IMR-90 (cell line): ENCODE results near the gene MAPKAP1. TPM values are rescaled to one million over a fixed set of nuclear protein-coding genes. Genes with fewer than 3 reads are reported as not detected.

Experiments used
- ATAC-seq: fragments of 200-7000 bp; cut with Tn5 transposase; 2 replicates; pipeline ENCODE4 v1.9.1; 2020; ENCODE audit warnings: low read depth, mild to moderate bottlenecking, moderate library complexity
- BruUV-seq: library from RNA; stranded (reverse); fragments of 400-500 nt; replicated peaks from 2 replicates; lab custom pipeline; 2021; lab: Mats Ljungman, UMichigan
- CTCF ChIA-PET: fragments of 300-600 bp; formaldehyde crosslinking; extraction: SDS; loops from one replicate; lab custom pipeline; 2021; ENCODE audit warnings: antibody characterized with exemption; lab: Yijun Ruan, JAX
- POLR2A ChIA-PET: fragments of 300-600 bp; sonication (Branson Sonifier 250); formaldehyde crosslinking; loops from one replicate; lab custom pipeline; 2022; ENCODE audit warnings: antibody characterized with exemption; ENCODE audit not compliant: unreplicated experiment; lab: Charles Lee
- DNase-seq: peaks from one replicate; pipeline ENCODE4 v3.0.0; 2013
- H2AFZ ChIP-seq: replicated peaks from 2 replicates; pipeline ENCODE3; 2013; ENCODE audit warnings: low read length, mild to moderate bottlenecking; ENCODE audit not compliant: poor library complexity
- H2AK5ac ChIP-seq: 2 replicates; pipeline ENCODE4 v1.6.1; 2013; ENCODE audit warnings: low read depth, low read length, inconsistent platforms
- H2AK9ac ChIP-seq: replicated peaks from 2 replicates; pipeline ENCODE3; 2013; ENCODE audit warnings: mild to moderate bottlenecking, low read depth, low read length, moderate library complexity; ENCODE audit not compliant: poor library complexity
- H2BK120ac ChIP-seq: 2 replicates; pipeline ENCODE4 v1.6.1; 2013; ENCODE audit warnings: low read depth, low read length, inconsistent platforms
- H2BK15ac ChIP-seq: 3 replicates; pipeline ENCODE4 v1.6.1; 2013; ENCODE audit warnings: low read depth, low read length, inconsistent platforms
- H2BK20ac ChIP-seq: 2 replicates; pipeline ENCODE4 v1.6.1; 2013; ENCODE audit warnings: low read depth, mild to moderate bottlenecking, inconsistent platforms, low read length, moderate library complexity
- H2BK5ac ChIP-seq: 2 replicates; pipeline ENCODE4 v1.6.1; 2013; ENCODE audit warnings: mild to moderate bottlenecking, low read depth, low read length, inconsistent platforms; ENCODE audit not compliant: poor library complexity, severe bottlenecking
- H3K14ac ChIP-seq: replicated peaks from 2 replicates; pipeline ENCODE4 v1.6.1; 2013; ENCODE audit warnings: low read depth, low read length, inconsistent platforms
- H3K18ac ChIP-seq: 2 replicates; pipeline ENCODE4 v1.6.1; 2013; ENCODE audit warnings: low read depth, low read length, control low read depth
- H3K23ac ChIP-seq: 2 replicates; pipeline ENCODE4 v1.6.1; 2013; ENCODE audit warnings: low read depth, low read length, inconsistent platforms
- H3K27ac ChIP-seq: 2 replicates; pipeline ENCODE4 v1.5.1; 2013; ENCODE audit warnings: mild to moderate bottlenecking, control low read depth, low read length; ENCODE audit not compliant: insufficient read depth
- H3K27me3 ChIP-seq: 2 replicates; pipeline ENCODE4 v1.6.1; 2013; ENCODE audit warnings: low read length; ENCODE audit not compliant: control insufficient read depth, insufficient read depth
- H3K36me3 ChIP-seq: 2 replicates; pipeline ENCODE4 v1.6.1; 2013; ENCODE audit warnings: low read length, mixed read lengths; ENCODE audit not compliant: control insufficient read depth, insufficient read depth
- H3K4ac ChIP-seq: 2 replicates; pipeline ENCODE4 v1.6.1; 2013; ENCODE audit warnings: low read depth, low read length, inconsistent platforms
- H3K4me1 ChIP-seq: 2 replicates; pipeline ENCODE4 v1.6.1; 2013; ENCODE audit warnings: low read length, mixed read lengths; ENCODE audit not compliant: control insufficient read depth, insufficient read depth
- H3K4me2 ChIP-seq: 2 replicates; pipeline ENCODE4 v1.6.1; 2013; ENCODE audit warnings: low read depth, mild to moderate bottlenecking, control low read depth, low read length, moderate library complexity
- H3K4me3 ChIP-seq: 2 replicates; pipeline ENCODE4 v1.5.1; 2013; ENCODE audit warnings: low read depth, mild to moderate bottlenecking, control low read depth, low read length, moderate library complexity; ENCODE audit not compliant: insufficient read depth
- H3K56ac ChIP-seq: 2 replicates; pipeline ENCODE4 v1.6.1; 2013; ENCODE audit warnings: low read length, inconsistent platforms; ENCODE audit not compliant: insufficient read depth; ENCODE audit errors: extremely low read depth
- H3K79me1 ChIP-seq, 2 experiments: 2 replicates each; pipeline ENCODE4 v1.6.1; 2013; ENCODE audit warnings: low read length in 2 of 2, inconsistent platforms in 1 of 2, low read depth in 1 of 2
- H3K9ac ChIP-seq: 2 replicates; pipeline ENCODE4 v1.6.1; 2013; ENCODE audit warnings: low read depth, low read length, control low read depth
- H3K9me1 ChIP-seq: 2 replicates; pipeline ENCODE4 v1.6.1; 2013; ENCODE audit warnings: low read length, inconsistent platforms; ENCODE audit not compliant: insufficient read depth
- H3K9me3 ChIP-seq: 2 replicates; pipeline ENCODE4 v1.6.1; 2013; ENCODE audit warnings: low read length; ENCODE audit not compliant: control insufficient read depth, insufficient read depth
- H4K20me1 ChIP-seq: 2 replicates; pipeline ENCODE4 v1.6.1; 2013; ENCODE audit warnings: low read length, inconsistent platforms; ENCODE audit not compliant: insufficient read depth
- H4K5ac ChIP-seq: 2 replicates; pipeline ENCODE4 v1.6.1; 2013; ENCODE audit warnings: mild to moderate bottlenecking, low read depth, low read length, control low read depth
- H4K8ac ChIP-seq, 2 experiments: 2 replicates each; pipeline ENCODE4 v1.6.1; 2013; ENCODE audit warnings: low read depth in 2 of 2, low read length in 2 of 2, control low read depth in 1 of 2, inconsistent platforms in 1 of 2
- H4K91ac ChIP-seq: 2 replicates; pipeline ENCODE4 v1.6.1; 2013; ENCODE audit warnings: low read depth, low read length, inconsistent platforms; ENCODE audit not compliant: insufficient read depth
- BHLHE40 ChIP-seq: fragments of 150-350 bp; IDR thresholded peaks from 2 replicates; pipeline ENCODE4 v1.6.1; 2016; ENCODE audit warnings: mild to moderate bottlenecking, low read depth, low read length
- FOS ChIP-seq: fragments of 150-350 bp; IDR thresholded peaks from 2 replicates; pipeline ENCODE4 v1.6.1; 2016; ENCODE audit warnings: low read depth, low read length
- MAZ ChIP-seq: IDR thresholded peaks from 2 replicates; pipeline ENCODE4 v1.6.1; 2012; ENCODE audit warnings: low read depth, mild to moderate bottlenecking, low read length, improper control_type of control experiment, moderate library complexity, borderline replicate concordance
- MXI1 ChIP-seq: IDR thresholded peaks from 2 replicates; pipeline ENCODE4 v1.6.1; 2012; ENCODE audit warnings: low read depth, mild to moderate bottlenecking, low read length, moderate library complexity, borderline replicate concordance
- POLR2A ChIP-seq: IDR thresholded peaks from 2 replicates; pipeline ENCODE4 v1.6.1; 2012; ENCODE audit warnings: mild to moderate bottlenecking, low read depth, low read length
- RCOR1 ChIP-seq: IDR thresholded peaks from 2 replicates; pipeline ENCODE4 v1.6.1; 2012; ENCODE audit warnings: mild to moderate bottlenecking, low read length, improper control_type of control experiment; ENCODE audit not compliant: insufficient replicate concordance
- SMC3 ChIP-seq: fragments of 150-350 bp; IDR thresholded peaks from 2 replicates; pipeline ENCODE4 v1.6.1; 2016; ENCODE audit warnings: low read depth, mild to moderate bottlenecking, antibody characterized with exemption, low read length, moderate library complexity
- WGBS, 2 experiments: methylation state at CpG; one replicate each; pipeline versions ENCODE4 v1.1.5 to v1.1.7; 2013; ENCODE audit warnings: missing lambda C conversion rate in 2 of 2; ENCODE audit not compliant: insufficient read length in 1 of 2; ENCODE audit errors: extremely low coverage in 2 of 2; 5-methylcytosine and 5-hydroxymethylcytosine counted together
- dilution Hi-C: fragments of 300-500 bp; cut with HindIII; formaldehyde crosslinking; loops from one replicate; pipeline ENCODE4 v1.14.3; 2018; ENCODE audit warnings: low sequenced_read_pairs; ENCODE audit not compliant: unreplicated experiment
- in situ Hi-C: fragments of 300-500 bp; cut with MboI; formaldehyde crosslinking; loops from 3 replicates; pipeline ENCODE4 v1.14.3; 2019; ENCODE audit warnings: low sequenced_read_pairs, inconsistent platforms, mixed read lengths
- intact Hi-C: fragments of 100-400 bp; cut with micrococcal nuclease; formaldehyde crosslinking; loops from 2 replicates; pipeline ENCODE4 v1.10.0; 2022
- polyA plus RNA-seq, 3 experiments: library from polyadenylated mRNA; depleted of rRNA; stranded (reverse); fragments of >200 nt; gene quantifications; 2 replicates each; pipeline ENCODE4 v1.2.3, GENCODE V29; 2012; ENCODE audit warnings: low replicate concordance in 1 of 3
- total RNA-seq: library from RNA; depleted of rRNA; stranded (reverse); fragments of >200 nt; gene quantifications from 2 replicates; pipeline ENCODE4 v1.2.3, GENCODE V29; 2012
- TF ChIP-seq, protein P1 (sequence below): conservative IDR thresholded peaks from 2 replicates; pipeline ENCODE4 v1.5.1; 2012; ENCODE audit warnings: mild to moderate bottlenecking, low read depth, low read length, improper control_type of control experiment

Gene MAPKAP1
- total and polyA plus RNA-seq, 2 of the 4 experiments (the other 2 are of a cell fraction) = 87.2 to 158 TPM

GRCh38 chr9:125425901-125426515 lies 281.0 kb downstream of the MAPKAP1 start:
- no peak overlapping the region for H2BK120ac ChIP-seq
- BruUV-seq = no TSS peak
- H3K9me1 ChIP-seq = no peaks in the 10 kb centered on the region; the same call in 1 of the 2 replicates
- WGBS, 2 experiments = 99% methylated on average over 11 of the region's 14 CpGs; no CpG with 5 or more reads in 1 of the 2 experiments
- TF ChIP-seq, protein P1, sequence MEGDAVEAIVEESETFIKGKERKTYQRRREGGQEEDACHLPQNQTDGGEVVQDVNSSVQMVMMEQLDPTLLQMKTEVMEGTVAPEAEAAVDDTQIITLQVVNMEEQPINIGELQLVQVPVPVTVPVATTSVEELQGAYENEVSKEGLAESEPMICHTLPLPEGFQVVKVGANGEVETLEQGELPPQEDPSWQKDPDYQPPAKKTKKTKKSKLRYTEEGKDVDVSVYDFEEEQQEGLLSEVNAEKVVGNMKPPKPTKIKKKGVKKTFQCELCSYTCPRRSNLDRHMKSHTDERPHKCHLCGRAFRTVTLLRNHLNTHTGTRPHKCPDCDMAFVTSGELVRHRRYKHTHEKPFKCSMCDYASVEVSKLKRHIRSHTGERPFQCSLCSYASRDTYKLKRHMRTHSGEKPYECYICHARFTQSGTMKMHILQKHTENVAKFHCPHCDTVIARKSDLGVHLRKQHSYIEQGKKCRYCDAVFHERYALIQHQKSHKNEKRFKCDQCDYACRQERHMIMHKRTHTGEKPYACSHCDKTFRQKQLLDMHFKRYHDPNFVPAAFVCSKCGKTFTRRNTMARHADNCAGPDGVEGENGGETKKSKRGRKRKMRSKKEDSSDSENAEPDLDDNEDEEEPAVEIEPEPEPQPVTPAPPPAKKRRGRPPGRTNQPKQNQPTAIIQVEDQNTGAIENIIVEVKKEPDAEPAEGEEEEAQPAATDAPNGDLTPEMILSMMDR = no peak
- TF ChIP-seq SMC3 (no peak), MAZ (no peak), BHLHE40 (no peak), RCOR1 (no peak), FOS (no peak), MXI1 (no peak), POLR2A (no peak)
- H3K27me3 ChIP-seq = no peaks in the 10 kb centered on the region; the same call in 1 of the 2 replicates
- H3K18ac ChIP-seq = no peak overlapping the region
- no peak overlapping the region for H3K23ac ChIP-seq
- H3K79me1 ChIP-seq = no peaks in the 10 kb centered on the region
- no peaks in the 10 kb centered on the region for H3K9me3 ChIP-seq
- no peak overlapping the region for H3K4me3 ChIP-seq
- H4K91ac ChIP-seq = no peak overlapping the region
- DNase-seq = no peak
- no peak overlapping the region for H2BK20ac ChIP-seq
- in situ Hi-C loops (no loop called here), dilution Hi-C loops (no loop called here), intact Hi-C loops (no loop called here)
- H3K4me2 ChIP-seq = no peak overlapping the region
- no peak overlapping the region for H3K27ac ChIP-seq
- no peak overlapping the region; the same call in 1 of the 2 replicates for H3K4ac ChIP-seq
- peak overlapping the region; percentile 47; the same call in 1 of the 2 replicates for H2AK5ac ChIP-seq
- H3K14ac ChIP-seq = no peak overlapping the region; the same call in 1 of the 2 replicates
- H3K56ac ChIP-seq = no peak overlapping the region
- no peak overlapping the region for H2AK9ac ChIP-seq
- H4K8ac ChIP-seq = no peak overlapping the region
- H3K9ac ChIP-seq = no peak overlapping the region
- H4K5ac ChIP-seq = no peak overlapping the region
- ChIA-PET CTCF (interaction anchor here (0.6 kb wide), 1 partner anchor 902 kb away, joined by 6 read pairs; no protein-coding TSS in a partner anchor), POLR2A (no interaction called here)
- no peak overlapping the region for H2BK5ac ChIP-seq
- H2BK15ac ChIP-seq = no peak overlapping the region
- no peaks in the 10 kb centered on the region for H3K36me3 ChIP-seq
- peak overlapping the region; percentile 84 for H2AFZ ChIP-seq
- H4K20me1 ChIP-seq = no peaks in the 10 kb centered on the region
- no peaks in the 10 kb centered on the region for H3K4me1 ChIP-seq
- ATAC-seq = no peak
